Thoracic aorta (tissue), 2 donors: Measurements from ENCODE around the gene GRK3. TPM values are rescaled to one million over a fixed set of nuclear protein-coding genes. Genes with fewer than 3 reads are reported as not detected.

ENCODE experiments used
- ATAC-seq: fragments of 150-250 bp; one replicate; pipeline ENCODE4 v1.8.0; 2017; ENCODE audit warnings: low read depth; ENCODE audit not compliant: insufficient number of reproducible peaks, low FRiP score
- DNase-seq: peaks from one replicate; pipeline ENCODE4 v3.0.0-alpha.2; 2020; ENCODE audit warnings: low spot score
- H3K27ac ChIP-seq, 2 donors: fragments of 200-600 bp; sonication (generic); 1 replicate in 1 of 2; 2 replicates in 1 of 2; pipeline ENCODE4 v1.5.1; 2016; ENCODE audit warnings: mild to moderate bottlenecking in 2 of 2, moderate library complexity in 2 of 2
- H3K27me3 ChIP-seq: fragments of 200-600 bp; sonication (generic); replicated peaks from 2 replicates; pipeline ENCODE4 v1.6.0; 2016; ENCODE audit warnings: mild to moderate bottlenecking; ENCODE audit not compliant: insufficient read depth
- H3K36me3 ChIP-seq: fragments of 200-600 bp; sonication (generic); one replicate; pipeline ENCODE4 v1.5.1; 2016
- H3K4me1 ChIP-seq, 2 donors: fragments of 200-600 bp; sonication (generic); 1 replicate in 1 of 2; 2 replicates in 1 of 2; pipeline versions ENCODE4 v1.5.1 to v1.6.0; 2016; ENCODE audit warnings: low read depth in 2 of 2, mild to moderate bottlenecking in 1 of 2; ENCODE audit not compliant: control insufficient read depth in 1 of 2
- H3K4me3 ChIP-seq: fragments of 200-600 bp; sonication (generic); 2 replicates; pipeline ENCODE4 v1.5.1; 2016; ENCODE audit warnings: mild to moderate bottlenecking
- H3K9me3 ChIP-seq: fragments of 200-600 bp; sonication (generic); 2 replicates; pipeline ENCODE4 v1.5.1; 2016
- total RNA-seq, 2 donors: library from RNA; depleted of rRNA; stranded (reverse); fragments of >200 nt; gene quantifications; one replicate each; pipeline versions ENCODE4 v1.1.0 to v1.2.3, GENCODE V29; 2016
- TF ChIP-seq, protein P1 (sequence below): fragments of 200-600 bp; sonication (generic); IDR thresholded peaks from one replicate; pipeline ENCODE4 v1.5.1; 2019; ENCODE audit warnings: antibody characterized with exemption

The GRK3 gene
- total RNA-seq, 2 donors from 2014 or later = 4.4 to 4.6 TPM

DNA sequence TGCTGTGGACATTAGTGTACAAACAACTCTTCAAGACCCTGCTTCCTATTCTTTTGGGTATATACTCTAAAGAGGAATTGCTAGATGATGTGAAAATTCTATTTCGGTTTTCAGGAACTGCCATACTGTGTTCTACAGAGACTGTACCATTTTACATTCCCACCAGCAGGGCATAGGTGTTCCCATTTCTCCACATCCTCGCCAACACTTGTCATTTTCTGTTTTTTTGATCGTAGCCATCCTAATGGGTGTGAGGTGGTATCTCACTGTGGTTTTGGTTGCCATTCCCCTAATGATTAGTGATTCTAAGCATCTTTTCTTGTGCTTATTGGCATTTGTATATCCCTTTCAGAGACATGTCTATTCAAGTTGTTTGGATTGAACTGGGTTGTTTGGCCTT is 29.8 kb upstream of the GRK3 start:
- Histone ChIP-seq H3K4me3 (no peak overlapping the region), H3K36me3 (no peaks in the 10 kb centered on the region), H3K4me1 (no peaks in the 10 kb centered on the region), H3K9me3 (no peaks in the 10 kb centered on the region), H3K27ac (no peak overlapping the region), H3K27me3 (no peaks in the 10 kb centered on the region)
- TF ChIP-seq, protein P1, sequence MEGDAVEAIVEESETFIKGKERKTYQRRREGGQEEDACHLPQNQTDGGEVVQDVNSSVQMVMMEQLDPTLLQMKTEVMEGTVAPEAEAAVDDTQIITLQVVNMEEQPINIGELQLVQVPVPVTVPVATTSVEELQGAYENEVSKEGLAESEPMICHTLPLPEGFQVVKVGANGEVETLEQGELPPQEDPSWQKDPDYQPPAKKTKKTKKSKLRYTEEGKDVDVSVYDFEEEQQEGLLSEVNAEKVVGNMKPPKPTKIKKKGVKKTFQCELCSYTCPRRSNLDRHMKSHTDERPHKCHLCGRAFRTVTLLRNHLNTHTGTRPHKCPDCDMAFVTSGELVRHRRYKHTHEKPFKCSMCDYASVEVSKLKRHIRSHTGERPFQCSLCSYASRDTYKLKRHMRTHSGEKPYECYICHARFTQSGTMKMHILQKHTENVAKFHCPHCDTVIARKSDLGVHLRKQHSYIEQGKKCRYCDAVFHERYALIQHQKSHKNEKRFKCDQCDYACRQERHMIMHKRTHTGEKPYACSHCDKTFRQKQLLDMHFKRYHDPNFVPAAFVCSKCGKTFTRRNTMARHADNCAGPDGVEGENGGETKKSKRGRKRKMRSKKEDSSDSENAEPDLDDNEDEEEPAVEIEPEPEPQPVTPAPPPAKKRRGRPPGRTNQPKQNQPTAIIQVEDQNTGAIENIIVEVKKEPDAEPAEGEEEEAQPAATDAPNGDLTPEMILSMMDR = no peak
- DNase-seq (no peak), ATAC-seq (no peak)

DNA sequence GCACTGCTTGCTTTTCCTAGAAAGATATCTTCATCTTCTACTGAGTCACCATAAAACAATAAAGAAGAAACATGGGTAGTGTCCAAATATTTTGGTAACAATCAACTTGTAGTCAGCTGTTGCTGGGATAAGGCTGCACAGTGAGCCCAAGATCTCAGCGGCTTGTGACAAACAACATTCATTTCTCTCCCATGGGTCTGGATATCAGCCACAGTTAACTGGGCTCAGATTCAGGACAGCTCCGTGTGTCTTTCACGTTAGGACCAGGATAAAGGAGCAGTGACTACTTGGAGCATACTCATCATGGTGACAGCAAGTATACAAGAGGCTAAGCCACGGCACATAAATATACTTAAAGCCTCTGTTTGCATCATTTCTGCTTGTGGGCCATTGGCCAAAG is 27.9 kb upstream of the GRK3 start:
- ATAC-seq = no peak
- TF ChIP-seq, protein P1 = no peak
- no peak for DNase-seq
- no peaks in the 10 kb centered on the region for H3K27me3 ChIP-seq
- no peaks in the 10 kb centered on the region for H3K9me3 ChIP-seq
- H3K27ac ChIP-seq = no peak overlapping the region
- H3K4me3 ChIP-seq = no peak overlapping the region
- no peaks in the 10 kb centered on the region for H3K36me3 ChIP-seq
- no peaks in the 10 kb centered on the region for H3K4me1 ChIP-seq

DNA sequence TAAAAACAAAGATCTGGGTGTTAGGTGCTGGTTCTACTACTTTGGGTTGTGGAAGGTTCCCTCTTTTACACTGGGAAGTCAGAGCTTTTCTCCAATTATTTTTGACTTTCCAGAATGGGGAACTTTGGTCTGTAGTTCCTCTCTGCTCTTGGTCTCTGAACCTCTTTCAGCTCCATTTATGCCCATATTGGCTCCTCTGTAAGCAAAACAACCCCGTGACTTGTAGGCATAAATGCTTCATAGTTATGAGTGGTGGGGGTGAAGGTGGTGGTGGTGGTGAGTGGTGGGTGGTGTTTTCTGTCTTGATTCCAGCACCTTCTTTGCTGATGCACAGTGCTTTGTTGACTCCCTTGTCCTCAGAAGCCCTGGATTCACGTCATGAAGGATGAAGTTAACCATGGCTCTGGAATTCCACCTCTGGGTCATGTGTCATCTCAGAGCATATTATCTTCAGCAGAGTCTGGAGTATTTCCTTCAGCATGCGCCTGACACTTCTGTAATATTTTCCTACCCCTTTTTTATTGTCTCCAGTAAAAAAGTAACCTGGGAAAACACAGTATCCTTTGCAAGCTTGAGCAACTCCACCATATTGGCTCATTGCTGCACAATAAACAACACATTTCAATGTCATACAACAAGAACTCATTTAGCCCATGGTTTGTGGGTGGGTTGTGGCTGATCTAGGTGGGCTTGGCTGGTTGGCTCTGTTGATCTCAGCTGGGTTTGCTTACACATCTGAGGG is 24.1 kb upstream of the GRK3 start:
- no peak for DNase-seq
- no peak for ATAC-seq
- H3K4me1 ChIP-seq = no peaks in the 10 kb centered on the region
- H3K4me3 ChIP-seq = no peak overlapping the region
- no peak overlapping the region for H3K27ac ChIP-seq
- H3K9me3 ChIP-seq = no peaks in the 10 kb centered on the region
- TF ChIP-seq, protein P1 = no peak
- H3K36me3 ChIP-seq = no peaks in the 10 kb centered on the region
- no peaks in the 10 kb centered on the region for H3K27me3 ChIP-seq

DNA sequence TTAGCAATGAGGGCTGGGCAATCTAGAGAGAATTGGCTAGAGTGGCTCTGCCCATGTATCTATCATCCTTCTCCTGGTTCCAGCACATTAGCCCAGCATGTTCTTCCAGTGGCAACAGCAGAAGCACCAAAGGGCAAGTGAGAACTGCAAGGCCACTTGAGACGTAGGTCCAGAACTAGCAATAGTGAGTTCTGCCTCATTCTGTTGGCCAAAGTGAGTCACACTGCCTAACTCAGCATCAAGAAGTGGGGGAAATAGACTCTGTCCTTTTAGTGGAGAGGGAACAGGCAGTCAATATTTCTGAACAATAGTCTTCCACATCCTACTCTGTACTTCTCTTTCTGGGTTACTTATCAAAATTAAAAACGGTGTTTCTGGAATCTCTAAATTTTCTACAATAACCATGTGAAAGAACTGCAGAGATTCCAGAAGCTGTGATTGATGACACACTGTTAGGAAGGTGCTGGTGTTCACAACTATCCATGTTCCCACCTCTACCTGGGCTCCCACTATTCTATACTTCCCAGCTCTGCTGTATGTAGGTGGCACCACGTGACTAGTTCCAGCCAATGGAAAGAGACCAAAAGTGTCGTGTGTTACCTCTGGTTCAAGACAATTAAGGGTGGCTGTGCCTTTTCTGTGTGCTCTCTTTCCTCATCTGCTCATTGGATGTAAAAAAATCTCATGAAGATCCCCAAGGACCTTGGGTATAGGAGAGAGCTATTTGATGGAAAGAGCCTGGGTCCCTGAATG is 23.4 kb upstream of the GRK3 start:
- Histone ChIP-seq H3K9me3 (no peaks in the 10 kb centered on the region), H3K27ac (no peak overlapping the region), H3K27me3 (no peaks in the 10 kb centered on the region), H3K36me3 (no peaks in the 10 kb centered on the region), H3K4me1 (no peaks in the 10 kb centered on the region), H3K4me3 (no peak overlapping the region)
- no peak for DNase-seq
- no peak for ATAC-seq
- TF ChIP-seq, protein P1 = no peak

DNA sequence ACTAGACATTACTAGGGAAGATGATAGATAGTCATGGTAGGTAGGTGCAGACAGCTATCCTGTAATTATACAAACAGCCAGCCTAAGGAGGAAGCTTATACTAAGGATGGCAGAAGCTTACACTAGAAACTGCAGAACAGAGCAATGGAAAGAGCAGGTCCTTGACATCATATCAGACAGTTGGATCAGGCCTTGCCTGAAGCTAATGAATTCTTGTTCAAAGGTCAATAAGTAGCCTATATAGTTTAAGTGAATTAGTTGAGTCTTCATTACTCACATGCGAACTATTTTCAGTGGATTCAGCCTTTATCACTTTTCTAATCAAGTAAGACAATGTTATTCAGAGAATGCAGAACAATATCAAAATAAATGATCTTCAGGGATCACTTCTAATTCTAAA is 22.3 kb upstream of the GRK3 start:
- Histone ChIP-seq H3K4me3 (no peak overlapping the region), H3K27me3 (no peaks in the 10 kb centered on the region), H3K4me1 (no peaks in the 10 kb centered on the region), H3K36me3 (no peaks in the 10 kb centered on the region), H3K27ac (no peak overlapping the region), H3K9me3 (no peaks in the 10 kb centered on the region)
- TF ChIP-seq, protein P1 = no peak
- DNase-seq = no peak
- no peak for ATAC-seq
